GM23338 (cell line): ENCODE results near the gene RAPGEF4. TPM values are rescaled to one million over a fixed set of nuclear protein-coding genes. Genes with fewer than 3 reads are reported as not detected.

ENCODE experiments used
- ATAC-seq: fragments of 200-7000 bp; cut with Tn5 transposase; 3 replicates; pipeline ENCODE4 v1.9.1; 2020
- DNase-seq: peaks from one replicate; pipeline ENCODE4 v3.0.0-alpha.2; 2015; ENCODE audit warnings: low spot score
- H2AFZ ChIP-seq: fragments of 200-600 bp; sonication (generic); 2 replicates; pipeline ENCODE4 v1.8.0; 2016; ENCODE audit warnings: antibody characterized with exemption, mild to moderate bottlenecking, moderate library complexity
- H3F3A ChIP-seq: fragments of 200-600 bp; sonication (generic); replicated peaks from 2 replicates; pipeline ENCODE4 v1.8.0; 2017; ENCODE audit warnings: antibody characterized with exemption, mixed run types, low read depth
- H3K27ac ChIP-seq: fragments of 200-600 bp; sonication (generic); 2 replicates; pipeline ENCODE4 v1.6.1; 2016; ENCODE audit warnings: low read depth
- H3K27me3 ChIP-seq: fragments of 200-600 bp; sonication (generic); 2 replicates; pipeline ENCODE4 v1.8.0; 2016; ENCODE audit warnings: mild to moderate bottlenecking, mixed run types, moderate library complexity; ENCODE audit not compliant: insufficient read depth
- H3K36me3 ChIP-seq: fragments of 200-600 bp; sonication (generic); 2 replicates; pipeline ENCODE4 v1.8.0; 2016; ENCODE audit warnings: mild to moderate bottlenecking; ENCODE audit not compliant: insufficient read depth
- H3K4me1 ChIP-seq: fragments of 200-600 bp; sonication (generic); 2 replicates; pipeline ENCODE4 v1.8.0; 2016; ENCODE audit warnings: mild to moderate bottlenecking, moderate library complexity; ENCODE audit not compliant: insufficient read depth
- H3K4me2 ChIP-seq: fragments of 200-600 bp; sonication (generic); 2 replicates; pipeline ENCODE4 v1.7.1; 2017; ENCODE audit warnings: mixed run types
- H3K4me3 ChIP-seq: fragments of 200-600 bp; sonication (generic); 2 replicates; pipeline ENCODE4 v1.6.1; 2016; ENCODE audit warnings: mixed run types
- H3K79me2 ChIP-seq: fragments of 200-600 bp; sonication (generic); replicated peaks from 2 replicates; pipeline ENCODE4 v1.8.0; 2017; ENCODE audit warnings: mild to moderate bottlenecking; ENCODE audit not compliant: insufficient read depth
- H3K9me2 ChIP-seq: fragments of 200-600 bp; sonication (generic); 2 replicates; pipeline ENCODE4 v1.8.0; 2017; ENCODE audit not compliant: insufficient read depth
- H4K20me1 ChIP-seq: fragments of 200-600 bp; sonication (generic); replicated peaks from 2 replicates; pipeline ENCODE4 v1.8.0; 2017; ENCODE audit warnings: mild to moderate bottlenecking; ENCODE audit not compliant: insufficient read depth
- H3K27ac Mint-ChIP-seq: 2 replicates; pipeline ENCODE4 v1.8.0; 2020; ENCODE audit warnings: inconsistent platforms, mild to moderate bottlenecking, moderate library complexity, mixed read lengths
- H3K27me3 Mint-ChIP-seq: 3 replicates; pipeline ENCODE4 v1.8.0; 2022; ENCODE audit warnings: low read depth, mild to moderate bottlenecking, moderate library complexity, mixed read lengths, inconsistent platforms; ENCODE audit not compliant: insufficient read depth, poor library complexity
- H3K36me3 Mint-ChIP-seq: 3 replicates; pipeline ENCODE4 v1.8.0; 2021; ENCODE audit warnings: low read depth, mild to moderate bottlenecking, inconsistent platforms, moderate library complexity, mixed read lengths
- H3K4me1 Mint-ChIP-seq: 3 replicates; pipeline ENCODE4 v1.8.0; 2020; ENCODE audit warnings: mild to moderate bottlenecking, inconsistent platforms, mixed read lengths
- H3K4me3 Mint-ChIP-seq: 3 replicates; pipeline ENCODE4 v1.8.0; 2021; ENCODE audit warnings: moderate library complexity, mild to moderate bottlenecking, inconsistent platforms, mixed read lengths
- H3K9me3 Mint-ChIP-seq: 3 replicates; pipeline ENCODE4 v1.8.0; 2020; ENCODE audit warnings: moderate library complexity, mild to moderate bottlenecking, inconsistent platforms, mixed read lengths
- CREB1 ChIP-seq: fragments of 250-450 bp; sonication (Bioruptor Pico); IDR thresholded peaks from 2 replicates; pipeline ENCODE4 v1.5.0; 2020; ENCODE audit warnings: low read depth, mild to moderate bottlenecking, moderate library complexity
- ETS1 ChIP-seq: IDR thresholded peaks from 2 replicates; pipeline ENCODE4 v1.6.1; 2016; ENCODE audit warnings: antibody characterized with exemption
- EZH2phosphoT487 ChIP-seq: fragments of 200-600 bp; sonication (generic); IDR thresholded peaks from one replicate; pipeline ENCODE4 v1.8.1; 2018; ENCODE audit warnings: antibody characterized with exemption; ENCODE audit not compliant: unreplicated experiment
- JUNB ChIP-seq: IDR thresholded peaks from one replicate; pipeline ENCODE4 v1.6.1; 2016; ENCODE audit warnings: antibody characterized with exemption; ENCODE audit not compliant: unreplicated experiment
- NANOG ChIP-seq: IDR thresholded peaks from 2 replicates; pipeline ENCODE4 v1.6.1; 2016; ENCODE audit warnings: antibody characterized with exemption, borderline replicate concordance
- ZNF114 ChIP-seq: fragments of 250-450 bp; sonication (Bioruptor Pico); IDR thresholded peaks from 2 replicates; pipeline ENCODE4 v1.5.0; 2020; ENCODE audit warnings: mild to moderate bottlenecking, moderate library complexity
- ZNF462 ChIP-seq: fragments of 250-450 bp; sonication (Bioruptor Pico); IDR thresholded peaks from 2 replicates; pipeline ENCODE4 v1.5.0; 2020; ENCODE audit warnings: mild to moderate bottlenecking, moderate library complexity
- polyA plus RNA-seq: library from polyadenylated mRNA; unstranded; fragments of >200 nt; fragmentation: Nextera tagmentation; extraction: Ambion mirVana; gene quantifications from 2 replicates; pipeline ENCODE4 v1.2.1, GENCODE V29; 2016
- total RNA-seq: library from RNA; depleted of rRNA; stranded (reverse); fragments of >200 nt; shearing (Covaris generic); gene quantifications from 2 replicates; pipeline ENCODE4 v1.2.3, GENCODE V29; 2014

The RAPGEF4 gene
- total and polyA plus RNA-seq, 2 experiments from 2014 or later: 1.7 to 4.7 TPM

GRCh38 chr2:173033084-173033483, 297.4 kb downstream of the RAPGEF4 start (continued):
- no peak for TF ChIP-seq EZH2phosphoT487
- TF ChIP-seq JUNB: no peak
- TF ChIP-seq ETS1: no peak

GRCh38 chr2:173034143-173034542, 298.5 kb downstream of the RAPGEF4 start:
- Histone ChIP-seq H3K27ac (no peak overlapping the region), H3K4me2 (no peak overlapping the region), H3K4me3 (no peak overlapping the region), H3F3A (no peaks in the 10 kb centered on the region), H3K9me2 (no peaks in the 10 kb centered on the region), H4K20me1 (no peaks in the 10 kb centered on the region), H2AFZ (no peak overlapping the region), H3K79me2 (no peaks in the 10 kb centered on the region), H3K27me3 (no peaks in the 10 kb centered on the region), H3K36me3 (no peaks in the 10 kb centered on the region), H3K4me1 (no peaks in the 10 kb centered on the region)
- no peak overlapping the region for H3K27ac Mint-ChIP-seq
- ATAC-seq: no peak
- no peak overlapping the region for H3K4me3 Mint-ChIP-seq
- H3K36me3 Mint-ChIP-seq: no peaks in the 10 kb centered on the region
- no peak for DNase-seq
- peaks cover 15% of the 10 kb centered on the region; the same call in 2 of the 3 replicates for H3K4me1 Mint-ChIP-seq
- no peaks in the 10 kb centered on the region for H3K9me3 Mint-ChIP-seq
- TF ChIP-seq NANOG (no peak), ETS1 (no peak), EZH2phosphoT487 (no peak), ZNF462 (no peak), ZNF114 (CRISPR knock-in tag) (no peak), CREB1 (CRISPR knock-in tag) (no peak)
- H3K27me3 Mint-ChIP-seq: peaks cover 2% of the 10 kb centered on the region
